Esophagus squamous epithelium (tissue), 5 donors: ENCODE results near the gene TMCO6. TPM values are rescaled to one million over a fixed set of nuclear protein-coding genes. Genes with fewer than 3 reads are reported as not detected.

Source experiments
- DNase-seq: peaks from one replicate; lab custom pipeline; 2025; lab: John Stamatoyannopoulos, UW
- H3K27ac ChIP-seq, 4 donors: fragments of 200-600 bp; sonication (generic); one replicate each; pipeline ENCODE4 v1.5.1; 2016 to 2019; ENCODE audit warnings: mild to moderate bottlenecking in 1 of 4
- H3K27me3 ChIP-seq, 4 donors: fragments of 200-600 bp; sonication (generic); 1 replicate in 3 of 4; 2 replicates in 1 of 4; pipeline versions ENCODE4 v1.5.1 to v1.6.0; 2017 to 2021; ENCODE audit warnings: antibody characterized with exemption in 1 of 4
- H3K36me3 ChIP-seq, 3 donors: fragments of 200-600 bp; sonication (generic); one replicate each; pipeline ENCODE4 v1.5.1; 2016 to 2019
- H3K4me1 ChIP-seq, 3 donors: fragments of 200-600 bp; sonication (generic); one replicate each; pipeline ENCODE4 v1.5.1; 2017 to 2019
- H3K4me3 ChIP-seq, 4 donors: fragments of 200-600 bp; sonication (generic); 1 replicate in 3 of 4; 2 replicates in 1 of 4; pipeline ENCODE4 v1.5.1; 2016 to 2019; ENCODE audit warnings: mild to moderate bottlenecking in 2 of 4, moderate library complexity in 1 of 4
- H3K9me3 ChIP-seq, 3 donors: fragments of 200-600 bp; sonication (generic); one replicate each; pipeline ENCODE4 v1.5.1; 2016 to 2019
- CTCF ChIP-seq, 6 experiments: fragments of 450-650 bp in 4 of 6; fragments of 200-600 bp in 2 of 6; sonication (generic) in 2 of 6; IDR thresholded peaks; one replicate each; pipeline ENCODE4 v1.5.1; 2016 to 2019; ENCODE audit warnings: antibody characterized with exemption in 6 of 6, mild to moderate bottlenecking in 4 of 6, moderate library complexity in 4 of 6
- POLR2A ChIP-seq, 4 donors: fragments of 450-650 bp; IDR thresholded peaks; one replicate each; pipeline ENCODE4 v1.6.1; 2017; ENCODE audit warnings: antibody characterized with exemption in 4 of 4, mild to moderate bottlenecking in 4 of 4, moderate library complexity in 3 of 4
- WGBS, 2 donors: methylation state at CpG; one replicate each; pipeline ENCODE4 v1.1.5; 2018; 5-methylcytosine and 5-hydroxymethylcytosine counted together
- intact Hi-C: fragments of 100-400 bp; cut with DNase I; formaldehyde crosslinking; loops from one replicate; pipeline ENCODE4 v1.15.0; 2022
- total RNA-seq, 4 donors: library from RNA; depleted of rRNA; stranded (reverse); fragments of >200 nt; gene quantifications; one replicate each; pipeline ENCODE4 v1.1.0, GENCODE V29; 2016
- donor health status: DM: yes; HTN: yes; CAD: no.

The TMCO6 gene
- total RNA-seq, 4 donors from 2014 or later: 18.4 to 46.7 (median 28.2) TPM

- Histone ChIP-seq H3K4me3 (no peak overlapping the region), H3K9me3 (no peaks in the 10 kb centered on the region), H3K36me3 (peaks cover 13 to 100% (median 26%) of the 10 kb centered on the region in 3 donors), H3K27me3 (no peaks in the 10 kb centered on the region), H3K27ac (no peak overlapping the region), H3K4me1 (no peaks in the 10 kb centered on the region)
- intact Hi-C loops: no loop called here
- TF ChIP-seq POLR2A (IDR thresholded peaks at IDR 0.05) (no peak), CTCF (IDR thresholded peaks at IDR 0.05) (no peak)
- 97 to 98% methylated on average over 6 to 7 of the region's 7 CpGs for WGBS, 2 donors
- DNase-seq: no peak
Observed at GRCh38 chr5:140678993-140679392, 39.7 kb downstream of the TMCO6 start.

- Histone ChIP-seq H3K4me1 (peaks cover 4 to 49% (median 22%) of the 10 kb centered on the region in 3 donors), H3K27ac (peak overlapping the region; percentile 85 to 95 (median 89)), H3K27me3 (no peaks in the 10 kb centered on the region), H3K9me3 (no peaks in the 10 kb centered on the region), H3K4me3 (peak overlapping the region; percentile 72 to 86 (median 84)), H3K36me3 (peaks cover 16 to 59% (median 19%) of the 10 kb centered on the region in 3 donors)
- no peak for DNase-seq
- 39 to 50% methylated on average over 8 of the region's 8 CpGs for WGBS, 2 donors
- intact Hi-C loops: no loop called here
- TF ChIP-seq POLR2A (IDR thresholded peaks at IDR 0.05) (no peak), CTCF (IDR thresholded peaks at IDR 0.05) (no peak)
Observed at GRCh38 chr5:140690376-140690932, 51.2 kb downstream of the TMCO6 start.

GRCh38 chr5:140690941-140691924, 52.0 kb downstream of the TMCO6 start, which contains the start of the genes HARS1 and HARS2:
Gene HARS1, minus strand, starts transcription at chr5:140691370. Its CDS starts 66 bp downstream, at chr5:140691304.
Gene HARS2, plus strand, starts transcription at chr5:140691455. Its CDS starts 194 bp downstream, at chr5:140691649.
- Histone ChIP-seq H3K9me3 (no peaks in the 10 kb centered on the region), H3K4me1 (peaks cover 4 to 49% (median 22%) of the 10 kb centered on the region in 3 donors), H3K27me3 (no peaks in the 10 kb centered on the region), H3K36me3 (peaks cover 23 to 59% (median 23%) of the 10 kb centered on the region in 3 donors), H3K4me3 (peak within 1 kb of the TSS; percentile 72 to 86 (median 84)), H3K27ac (peak within 1 kb of the TSS; percentile 85 to 95 (median 89))
- peak; percentile 55 for DNase-seq
- TF ChIP-seq POLR2A (IDR thresholded peaks at IDR 0.05) (peak in 2 of 4 donors; percentile 34 to 47), CTCF (IDR thresholded peaks at IDR 0.05) (peak in 1 of 6 experiments; percentile 23)
- intact Hi-C loops: no loop called here
- 0 to 1% methylated on average over 24 to 33 of the region's 61 CpGs for WGBS, 2 donors

- no peak for DNase-seq
- Histone ChIP-seq H3K4me3 (no peak overlapping the region), H3K36me3 (peaks cover 38 to 68% (median 42%) of the 10 kb centered on the region in 3 donors), H3K4me1 (peaks cover 4 to 42% (median 22%) of the 10 kb centered on the region in 3 donors), H3K27ac (no peak overlapping the region), H3K9me3 (no peaks in the 10 kb centered on the region), H3K27me3 (no peaks in the 10 kb centered on the region)
- TF ChIP-seq POLR2A (IDR thresholded peaks at IDR 0.05) (no peak), CTCF (IDR thresholded peaks at IDR 0.05) (no peak)
- WGBS, 2 donors: 53 to 64% methylated on average over 5 of the region's 5 CpGs
- intact Hi-C loops: no loop called here
Observed at GRCh38 chr5:140694276-140694675, 55.0 kb downstream of the TMCO6 start.

Other genes starting within 250 kb of the TMCO6 start
- 100 to 1,000 TPM in 1 of 4 donors, 10 to 100 TPM in 3; 55.7 to 130 (median 87.2) TPM for gene ANKHD1, start 237.6 kb upstream of the TMCO6 start, total RNA-seq
- 10 to 100 TPM in 1 of 4 donors, 1 to 10 TPM in 3; 3.0 to 12.4 (median 6.2) TPM for gene EIF4EBP3, start 91.8 kb upstream of the TMCO6 start, total RNA-seq
- gene SRA1, start 82.0 kb upstream of the TMCO6 start, total RNA-seq: 10 to 100 TPM; 17.4 to 22.3 (median 21.0) TPM
- gene APBB3, start 74.9 kb upstream of the TMCO6 start, total RNA-seq: 10 to 100 TPM in 1 of 4 donors, 1 to 10 TPM in 3; 3.4 to 10.5 (median 6.5) TPM
- 10 to 100 TPM; 41.4 to 56.9 (median 52.6) TPM for gene SLC35A4, start 74.6 kb upstream of the TMCO6 start, total RNA-seq
- 10 to 100 TPM in 3 of 4 donors, 1 to 10 TPM in 1; 7.6 to 58.1 (median 30.9) TPM for gene CD14, start 6.3 kb upstream of the TMCO6 start, total RNA-seq
- gene NDUFA2, start 8.2 kb downstream of the TMCO6 start, total RNA-seq: 10 to 100 TPM; 31.3 to 56.3 (median 42.5) TPM
- 100 to 1,000 TPM in 1 of 4 donors, 10 to 100 TPM in 3; 44.9 to 110 (median 79.8) TPM for gene IK, start 8.4 kb downstream of the TMCO6 start, total RNA-seq
- gene WDR55, start 25.5 kb downstream of the TMCO6 start, total RNA-seq: 10 to 100 TPM; 24.2 to 29.5 (median 25.4) TPM
- gene DND1, start 34.1 kb downstream of the TMCO6 start, total RNA-seq: under 1 TPM in 2 of 4 donors, not detected in 2; 0.19 to 0.75 TPM
- 10 to 100 TPM; 44.3 to 74.0 (median 62.9) TPM for gene HARS1, start 51.9 kb downstream of the TMCO6 start, total RNA-seq
- gene HARS2, start 52.0 kb downstream of the TMCO6 start, total RNA-seq: 10 to 100 TPM; 13.3 to 24.2 (median 22.8) TPM
- gene ZMAT2, start 61.0 kb downstream of the TMCO6 start, total RNA-seq: 10 to 100 TPM; 25.2 to 52.4 (median 41.3) TPM
- not detected for gene PCDHA1, start 146.7 kb downstream of the TMCO6 start, total RNA-seq
- not detected for gene PCDHA2, start 155.4 kb downstream of the TMCO6 start, total RNA-seq
- gene PCDHA3, start 161.6 kb downstream of the TMCO6 start, total RNA-seq: under 1 TPM in 3 of 4 donors, not detected in 1; 0.09 to 0.19 (median 0.18) TPM
- gene PCDHA4, start 167.6 kb downstream of the TMCO6 start, total RNA-seq: under 1 TPM; 0.18 to 0.38 (median 0.27) TPM
- under 1 TPM in 3 of 4 donors, not detected in 1; 0.09 to 0.19 (median 0.15) TPM for gene PCDHA5, start 182.2 kb downstream of the TMCO6 start, total RNA-seq
- under 1 TPM in 3 of 4 donors, not detected in 1; 0.19 to 0.27 (median 0.21) TPM for gene PCDHA6, start 188.5 kb downstream of the TMCO6 start, total RNA-seq
- gene PCDHA7, start 194.8 kb downstream of the TMCO6 start, total RNA-seq: under 1 TPM in 2 of 4 donors, not detected in 2; 0.15 to 0.19 TPM
- under 1 TPM in 1 of 4 donors, not detected in 3; 0.19 TPM for gene PCDHA8, start 201.7 kb downstream of the TMCO6 start, total RNA-seq
- gene PCDHA9, start 208.9 kb downstream of the TMCO6 start, total RNA-seq: under 1 TPM in 1 of 4 donors, not detected in 3; 0.19 TPM
- gene PCDHA10, start 216.4 kb downstream of the TMCO6 start, total RNA-seq: under 1 TPM; under 0.01 to 0.15 (median 0.08) TPM
- gene PCDHA11, start 229.5 kb downstream of the TMCO6 start, total RNA-seq: under 1 TPM in 3 of 4 donors, not detected in 1; under 0.01 to 0.11 (median 0.04) TPM
- under 1 TPM in 2 of 4 donors, not detected in 2; 0.15 to 0.26 TPM for gene PCDHA12, start 235.9 kb downstream of the TMCO6 start, total RNA-seq
- gene PCDHA13, start 242.7 kb downstream of the TMCO6 start, total RNA-seq: under 1 TPM in 1 of 4 donors, not detected in 3; 0.19 TPM